HG03108 (cell line): ENCODE results near the gene NKD1.
A peak's percentile ranks its signal among the peaks of the same experiment; 100 is the strongest.

Experiments used
- ATAC-seq: cut with Tn5 transposase; IDR thresholded peaks from one replicate; pipeline ENCODE4 v1.9.1; 2021; ENCODE audit warnings: moderate library complexity; ENCODE audit not compliant: unreplicated experiment

The NKD1 gene

DNA sequence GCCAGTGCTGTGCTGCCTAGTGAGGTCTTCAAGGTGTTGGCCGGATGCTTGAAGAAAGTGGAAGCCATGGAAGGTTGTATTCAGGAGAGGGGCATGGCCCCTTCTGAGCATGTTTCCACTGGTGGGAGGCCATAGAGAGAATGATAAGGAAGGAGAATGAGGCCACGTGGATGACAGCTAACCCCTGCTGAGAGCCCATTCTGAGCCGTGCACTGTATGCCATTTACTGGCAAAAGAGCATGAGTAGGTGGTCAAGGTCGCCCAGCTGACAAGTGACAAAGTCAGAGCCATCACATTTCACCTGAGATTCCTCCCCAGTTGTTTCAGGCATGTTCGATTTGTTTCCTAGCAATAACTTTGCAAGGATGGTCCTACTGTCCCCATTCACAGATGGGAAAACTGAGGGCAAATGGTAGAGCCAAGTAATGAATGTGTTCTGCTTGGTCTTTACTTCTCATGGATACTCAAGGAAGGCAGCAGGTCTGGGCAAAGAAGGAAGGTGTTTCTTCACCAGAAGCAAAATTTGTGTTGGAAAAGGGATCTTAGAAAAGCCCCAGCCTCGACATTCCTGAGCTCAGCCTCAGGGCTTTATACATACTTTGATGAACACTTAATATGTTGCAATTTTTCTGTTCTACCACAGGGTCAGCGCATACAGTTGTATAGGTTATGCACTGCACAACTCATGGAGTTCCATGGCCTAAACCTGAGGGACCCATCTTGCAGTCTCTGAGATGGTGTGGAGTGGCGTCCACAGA is 10.5 kb upstream of the NKD1 start:
- no peak for ATAC-seq

GRCh38 chr16:50538411-50539052 is 9.7 kb upstream of the NKD1 start:
- ATAC-seq, result no peak

- ATAC-seq, result no peak
Observed at GRCh38 chr16:50539053-50539695, 9.0 kb upstream of the NKD1 start.

DNA sequence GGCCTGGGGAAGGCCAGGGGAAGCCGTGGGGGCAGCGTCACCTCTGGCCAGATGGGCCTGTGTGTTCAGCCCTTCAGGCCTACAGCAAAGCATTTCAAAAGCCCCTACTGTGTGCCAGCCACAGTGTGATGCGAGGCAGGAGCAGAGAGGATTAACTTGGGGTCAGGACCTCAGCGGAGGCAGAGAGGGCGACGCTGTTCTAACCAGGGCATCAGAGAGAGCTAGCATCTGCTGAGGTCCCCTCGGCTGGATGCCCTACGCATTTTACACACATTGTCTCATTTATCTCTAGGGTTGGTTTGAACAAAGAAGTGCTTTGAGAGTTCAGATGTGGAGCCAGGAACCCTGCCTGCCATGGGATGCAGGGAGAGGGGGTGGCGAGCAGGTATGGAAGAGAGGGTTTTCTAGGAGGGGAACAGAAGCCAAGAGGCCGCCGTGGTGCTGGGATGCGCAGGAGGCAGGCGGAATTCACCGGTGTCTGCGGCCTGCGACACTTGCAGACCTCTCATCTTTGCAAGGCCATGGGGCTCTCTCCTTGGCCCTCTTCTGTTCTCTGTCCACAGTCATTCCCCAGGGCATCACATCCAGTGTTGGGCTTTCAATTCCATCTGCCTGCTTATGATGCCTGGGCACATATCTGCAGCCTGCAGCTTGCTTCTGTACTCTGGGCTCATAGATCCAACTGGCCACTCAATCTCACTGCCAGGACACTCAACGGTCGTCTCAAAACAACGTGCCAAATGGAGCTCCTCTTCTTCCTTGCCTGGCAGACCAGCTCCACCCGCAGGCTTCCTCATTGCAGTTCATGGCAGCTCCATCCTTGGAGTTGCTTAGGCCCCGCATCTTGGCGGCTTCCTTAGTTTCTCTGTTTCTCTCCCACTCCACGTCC is 8.1 kb upstream of the NKD1 start:
- no peak for ATAC-seq

GRCh38 chr16:50540711-50541007 is 7.5 kb upstream of the NKD1 start:
- no peak for ATAC-seq

DNA sequence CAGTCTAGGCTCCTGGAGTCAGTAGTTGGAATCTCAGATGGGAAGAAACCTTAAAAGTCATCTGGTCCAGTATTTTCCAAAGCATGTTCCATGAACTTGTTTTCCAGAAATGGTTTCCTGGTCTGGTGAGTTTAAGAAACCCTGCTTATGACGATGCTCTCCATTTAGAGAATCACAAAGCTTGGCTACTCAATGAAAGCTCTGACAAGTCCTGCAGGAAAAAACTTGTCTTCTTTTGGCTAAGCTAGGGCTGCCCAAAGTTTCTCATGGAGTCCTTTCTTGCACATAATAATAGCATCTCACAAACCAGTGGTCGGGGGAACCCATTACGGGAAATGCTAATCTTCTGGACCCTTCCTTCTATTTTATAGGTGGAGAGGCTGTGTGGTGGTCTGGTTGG is 5.5 kb upstream of the NKD1 start:
- ATAC-seq, result no peak

DNA sequence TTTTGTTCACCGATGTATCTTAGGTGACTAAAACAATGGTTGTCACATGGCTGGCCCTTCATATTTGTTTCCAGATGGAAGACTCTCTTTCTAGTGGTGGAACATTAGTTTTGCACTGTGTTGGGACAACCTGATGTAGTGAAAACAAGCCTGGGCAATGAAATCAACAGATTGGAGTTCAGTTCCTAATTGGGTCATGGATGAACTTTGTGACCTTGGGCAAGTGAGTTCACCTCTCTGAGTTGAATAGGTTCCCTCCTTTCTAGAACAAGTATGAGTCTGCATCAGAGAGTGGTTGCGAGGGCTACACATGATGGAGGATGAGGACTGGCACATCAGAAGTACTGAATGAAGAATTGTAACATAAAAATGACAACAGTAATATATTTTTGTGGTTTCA is 2.1 kb upstream of the NKD1 start:
- no peak for ATAC-seq

- peak; percentile 32 for ATAC-seq
Observed at GRCh38 chr16:50547340-50548124, 664 bp upstream of the NKD1 start.

- ATAC-seq, result no peak
Observed at GRCh38 chr16:50548909-50549560, 839 bp downstream of the NKD1 start.

DNA sequence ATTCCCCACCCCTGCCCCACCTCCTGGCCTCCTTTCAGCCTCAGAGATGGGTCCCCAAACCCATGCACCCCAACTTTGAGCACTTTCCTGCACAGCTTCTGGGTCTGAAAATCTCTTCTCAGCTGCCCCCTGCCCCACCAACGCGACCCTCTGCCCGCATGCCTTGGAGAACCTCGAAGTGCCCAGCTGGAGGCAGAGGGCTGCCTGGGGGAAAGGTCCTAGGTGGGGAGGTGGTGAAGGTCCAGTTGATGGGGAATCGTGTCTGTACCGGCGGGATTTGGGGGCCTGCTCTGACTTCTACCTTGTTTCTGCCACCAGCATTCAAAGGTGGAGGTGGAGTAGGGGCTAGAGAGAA is 1.3 kb downstream of the NKD1 start:
- no peak for ATAC-seq

DNA sequence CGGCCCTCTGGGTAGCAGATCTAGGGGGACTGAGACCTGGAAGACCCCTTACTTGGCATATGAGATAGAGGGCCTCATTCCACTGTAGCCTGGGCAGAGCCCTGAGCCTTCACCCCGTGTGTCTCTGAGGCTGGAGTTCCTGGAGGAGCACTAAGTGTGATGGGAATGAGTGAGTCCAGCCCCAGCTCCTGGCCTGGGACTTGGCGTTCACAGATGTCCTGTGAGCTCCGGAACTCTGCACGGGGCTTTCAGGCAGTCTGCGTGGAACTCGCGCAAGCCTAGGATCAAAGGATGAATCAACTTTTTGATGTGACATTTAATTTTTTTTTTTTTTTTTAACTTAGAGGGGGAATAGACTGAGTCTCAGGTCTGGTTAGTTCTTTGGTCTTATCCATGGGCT is 1.8 kb downstream of the NKD1 start:
- ATAC-seq, result no peak

GRCh38 chr16:50550866-50551641 is 2.9 kb downstream of the NKD1 start:
- ATAC-seq, result no peak

GRCh38 chr16:50552476-50553101 is 4.4 kb downstream of the NKD1 start:
- ATAC-seq, result no peak

DNA sequence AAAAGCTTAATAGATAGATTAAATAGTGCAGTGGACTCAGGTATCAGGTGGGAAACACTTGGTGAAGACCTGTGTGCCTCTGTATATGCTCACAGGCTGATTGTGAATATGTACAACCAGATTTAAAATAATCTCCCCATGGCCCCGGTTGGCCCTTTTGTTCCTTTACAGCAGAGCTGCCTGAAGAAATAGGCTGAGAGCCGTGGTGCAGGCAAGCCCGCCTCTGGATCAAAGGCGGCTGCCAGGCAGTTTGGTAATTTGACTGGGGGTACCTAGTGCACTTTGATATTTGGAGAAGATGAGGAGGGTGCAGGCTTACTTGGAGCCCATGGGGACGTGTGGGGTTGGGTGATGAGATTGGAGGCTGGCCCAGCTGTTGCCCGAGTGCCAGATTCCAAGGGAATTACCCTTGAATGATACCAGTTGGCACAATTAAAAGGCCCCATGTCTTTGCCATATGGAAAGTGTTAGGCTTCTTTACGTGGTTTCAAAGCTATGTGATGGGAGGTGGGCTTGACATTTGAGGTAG is 5.0 kb downstream of the NKD1 start:
- no peak for ATAC-seq

DNA sequence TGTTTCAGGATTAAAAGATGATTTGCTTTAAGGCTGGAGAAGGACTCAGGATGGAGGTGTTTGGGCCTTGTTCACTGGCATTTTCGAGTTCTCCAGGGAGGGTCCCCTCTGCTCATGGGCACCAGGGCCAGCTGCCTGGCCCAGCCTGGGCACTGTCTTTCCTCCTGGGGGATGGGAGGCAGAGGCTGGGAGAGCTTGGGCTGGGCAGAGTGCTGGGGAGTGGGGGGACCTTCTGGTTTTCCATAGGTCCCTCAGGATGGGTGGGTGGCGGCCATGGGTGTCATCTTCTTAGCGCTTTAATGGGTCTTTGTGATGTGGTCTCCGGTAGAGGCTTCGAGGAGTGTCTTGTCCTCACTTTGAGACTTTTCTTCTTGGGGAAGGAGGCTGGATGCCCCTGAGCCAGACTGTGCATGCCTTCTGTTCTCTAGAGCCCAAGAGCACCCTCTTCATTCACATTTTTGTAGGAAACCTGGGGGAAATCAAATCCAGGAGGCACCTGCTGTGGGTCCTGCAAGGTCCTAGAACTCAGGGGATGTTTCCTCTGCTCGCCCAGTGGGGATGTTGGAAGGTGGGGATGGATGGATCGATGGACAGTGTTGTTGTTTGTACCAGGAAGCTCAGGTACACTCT is 5.7 kb downstream of the NKD1 start:
- no peak for ATAC-seq

DNA sequence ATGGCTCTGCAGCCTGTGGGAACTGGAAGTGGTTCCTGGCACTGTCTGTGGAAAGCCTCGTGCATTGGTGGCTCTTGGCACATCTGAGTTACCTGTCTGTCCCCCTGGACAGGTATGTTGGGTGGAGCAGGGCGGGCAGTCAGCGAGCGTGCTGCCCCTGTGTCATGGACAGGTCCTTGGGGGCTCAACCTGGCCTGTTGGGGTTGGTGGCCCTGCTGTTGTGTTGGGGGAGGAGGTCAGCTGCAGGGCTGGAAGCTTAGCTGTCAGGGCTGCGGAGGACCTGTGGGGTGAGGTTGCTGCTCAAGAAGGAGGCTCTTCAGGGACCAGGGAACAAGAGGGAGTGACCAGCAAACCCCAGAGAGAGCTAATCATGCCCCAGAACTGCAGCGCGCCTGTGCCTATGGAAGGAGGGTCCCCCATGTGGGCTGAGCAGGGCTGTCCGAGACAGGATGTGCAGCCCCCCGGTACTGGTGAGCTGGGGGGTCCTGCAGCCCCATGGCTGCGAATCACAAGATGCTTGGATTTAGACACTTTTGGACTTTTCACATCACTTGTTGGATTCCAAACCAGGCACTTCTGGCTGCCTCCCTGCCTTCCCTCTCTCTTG is 7.2 kb downstream of the NKD1 start:
- ATAC-seq, result no peak

- ATAC-seq, result no peak
Observed at GRCh38 chr16:50555952-50556673, 7.9 kb downstream of the NKD1 start.
